ENCODE measurements around the gene CERS4. TPM values are rescaled to one million over a fixed set of nuclear protein-coding genes. Genes with fewer than 3 reads are reported as not detected.
A peak's percentile ranks its signal among the peaks of the same experiment; 100 is the strongest.

Gene CERS4
- total and polyA plus RNA-seq, 2 donors (not counting 3 experiments of a cell fraction or from before 2014, with no cell fraction given): 4.9 to 7.7 TPM

DNA sequence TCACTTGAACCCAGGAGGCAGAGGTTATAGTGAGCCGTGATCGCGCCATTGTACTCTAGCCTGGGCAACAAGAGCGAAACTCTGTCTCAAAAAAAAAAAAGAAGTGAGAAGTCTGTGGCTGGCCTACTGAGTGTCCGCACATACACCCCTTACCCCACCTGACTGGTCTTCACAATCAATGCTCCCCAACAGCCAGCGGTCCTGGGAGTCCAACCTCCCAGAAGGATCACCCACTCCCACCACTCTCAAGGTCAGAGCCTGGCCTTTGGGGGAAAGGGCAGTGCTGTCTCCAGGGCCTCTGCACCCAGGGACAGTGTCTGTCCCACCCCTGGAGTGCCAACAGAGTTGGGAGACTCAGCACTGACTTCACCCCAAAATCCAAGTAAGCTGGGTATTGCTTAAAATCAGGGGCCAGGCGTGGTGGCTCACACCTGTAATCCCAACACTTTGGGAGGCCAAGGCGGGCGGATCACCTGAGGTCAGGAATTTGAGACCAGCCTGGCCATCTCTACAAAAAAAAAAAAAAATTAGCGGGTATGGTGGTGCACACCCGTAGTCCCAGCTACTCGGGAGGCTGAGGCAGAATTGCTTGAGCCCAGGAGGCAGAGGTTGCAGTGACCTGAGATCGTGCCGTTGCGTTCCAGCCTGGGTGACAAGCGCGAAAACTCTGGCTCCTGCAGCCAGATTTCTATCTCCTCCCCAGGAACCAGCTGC, 101.3 kb downstream of the CERS4 start:
- ChIA-PET POLR2A (interaction anchor here (1.0 kb wide), 1 partner anchor 204 kb away, joined by 3 read pairs; the partner anchor contains the start of gene ZNF414), CTCF (no interaction called here)
- BruUV-seq (replicated peaks): no TSS peak
- Histone ChIP-seq H3K79me2 (ENCODE audit: control insufficient read depth, insufficient read depth, low read length) (peaks cover 11% of the 10 kb centered on the region), H2AFZ (ENCODE audit: low read depth, low read length) (no peak overlapping the region), H3K9me1 (replicated peaks; ENCODE audit: control insufficient read depth, extremely low read depth, insufficient read depth, low read length) (no peaks in the 10 kb centered on the region), H3K4me1 (ENCODE audit: control insufficient read depth, extremely low read depth, insufficient read depth, low read length) (peaks cover 19% of the 10 kb centered on the region), H3K4me2 (ENCODE audit: insufficient read depth, low read length) (no peak overlapping the region), H3K27me3 (ENCODE audit: control insufficient read depth in 2 of 2, insufficient read depth in 2 of 2, low read length in 2 of 2) (no peaks in the 10 kb centered on the region), H3K36me3 (ENCODE audit: control insufficient read depth in 2 of 2, extremely low read depth in 1 of 2, insufficient read depth in 2 of 2, low read length in 2 of 2) (no peaks in the 10 kb centered on the region), H3K9me3 (replicated peaks; ENCODE audit: control insufficient read depth, insufficient read depth, low read length) (no peaks in the 10 kb centered on the region), H3K27ac (ENCODE audit: insufficient read depth, low read depth, low read length) (no peak overlapping the region), H4K20me1 (replicated peaks; ENCODE audit: control insufficient read depth, extremely low read depth, insufficient read depth, low read length) (no peaks in the 10 kb centered on the region), H3K9ac (replicated peaks; ENCODE audit: extremely low read depth, insufficient read depth, low read length) (no peak overlapping the region), H3K4me3 (replicated peaks in 1 of 3; ENCODE audit: insufficient read depth in 1 of 3, low read depth in 1 of 3, low read length in 3 of 3) (no peak overlapping the region)
- DNase-seq (ENCODE audit: low read depth, low spot score) (no peak), FAIRE-seq (no peak)
- no peak for TF ChIP-seq JUN (IDR thresholded peaks at IDR 0.05; ENCODE audit: borderline replicate concordance, insufficient read depth, insufficient read length, low read depth)
- no peak for TF ChIP-seq POLR2A (IDR thresholded peaks at IDR 0.05; ENCODE audit: low read depth, low read length)
- intact Hi-C loops (cut with micrococcal nuclease) (loop anchor here (10.0 kb wide), 1 partner anchor 46 kb away; no protein-coding TSS in a partner anchor), dilution Hi-C loops (cut with MboI; ENCODE audit: extremely low pct_ligation_motif_present, low sequenced_read_pairs) (no loop called here)

DNA sequence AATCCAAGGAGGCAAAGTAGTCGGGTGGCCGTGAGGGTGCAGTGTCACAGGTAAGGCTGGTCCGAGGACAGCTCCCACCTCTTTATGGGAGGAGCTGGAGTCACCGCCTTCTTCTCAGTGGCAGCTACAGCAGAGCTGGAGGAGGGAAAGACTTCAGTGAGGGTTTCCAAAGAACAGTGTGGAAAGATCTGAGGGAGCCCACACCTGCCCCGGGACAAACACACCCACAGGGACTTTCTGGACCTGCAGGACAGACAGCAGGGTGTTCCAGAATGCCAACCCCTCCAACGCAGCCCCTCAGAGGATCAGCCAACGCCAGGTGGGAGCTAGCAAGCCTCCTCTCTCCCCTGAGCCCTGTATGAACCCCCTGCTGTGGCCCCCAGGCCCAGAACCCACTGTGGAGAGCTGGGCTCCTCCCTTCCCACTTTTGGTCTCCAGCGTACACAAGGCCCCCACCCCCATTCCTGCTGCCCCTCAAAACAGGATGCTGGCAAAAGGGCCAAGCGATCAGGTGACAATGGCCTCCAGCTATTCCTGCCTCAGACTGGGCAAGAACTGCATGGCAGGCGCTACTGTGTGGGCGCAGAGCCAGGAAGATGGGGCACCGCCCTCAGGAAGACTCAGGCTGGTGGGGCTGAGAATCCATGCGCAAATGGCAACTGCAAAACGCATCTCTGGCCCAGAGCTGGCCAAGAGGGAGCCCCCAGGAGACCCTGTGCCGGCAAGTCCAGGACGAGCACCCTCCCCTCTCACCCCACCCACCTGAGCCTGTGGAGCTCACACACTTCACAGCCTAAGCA, 102.5 kb downstream of the CERS4 start:
- POLR2A ChIA-PET: interaction anchor here (1.0 kb wide), 1 partner anchor 202 kb away, joined by 3 read pairs; the partner anchor contains the start of gene ZNF414

More for the DNA sequence above, 102.5 kb downstream of the CERS4 start:
- BruUV-seq (replicated peaks): no TSS peak
- intact Hi-C loops (cut with micrococcal nuclease) (loop anchor here (10.0 kb wide), 1 partner anchor 47 kb away; no protein-coding TSS in a partner anchor), dilution Hi-C loops (cut with MboI; ENCODE audit: extremely low pct_ligation_motif_present, low sequenced_read_pairs) (no loop called here)
- Histone ChIP-seq H3K79me2 (ENCODE audit: control insufficient read depth, insufficient read depth, low read length) (peaks cover 8% of the 10 kb centered on the region), H3K36me3 (ENCODE audit: control insufficient read depth in 2 of 2, extremely low read depth in 1 of 2, insufficient read depth in 2 of 2, low read length in 2 of 2) (peaks cover 0 to 3% of the 10 kb centered on the region in 2 experiments), H3K4me2 (ENCODE audit: insufficient read depth, low read length) (no peak overlapping the region), H3K4me3 (replicated peaks in 1 of 3; ENCODE audit: insufficient read depth in 1 of 3, low read depth in 1 of 3, low read length in 3 of 3) (no peak overlapping the region), H2AFZ (ENCODE audit: low read depth, low read length) (no peak overlapping the region), H3K27ac (ENCODE audit: insufficient read depth, low read depth, low read length) (no peak overlapping the region), H3K4me1 (ENCODE audit: control insufficient read depth, extremely low read depth, insufficient read depth, low read length) (peaks cover 16% of the 10 kb centered on the region), H4K20me1 (replicated peaks; ENCODE audit: control insufficient read depth, extremely low read depth, insufficient read depth, low read length) (no peaks in the 10 kb centered on the region), H3K27me3 (ENCODE audit: control insufficient read depth in 2 of 2, insufficient read depth in 2 of 2, low read length in 2 of 2) (no peaks in the 10 kb centered on the region), H3K9me3 (replicated peaks; ENCODE audit: control insufficient read depth, insufficient read depth, low read length) (no peaks in the 10 kb centered on the region), H3K9ac (replicated peaks; ENCODE audit: extremely low read depth, insufficient read depth, low read length) (no peak overlapping the region), H3K9me1 (replicated peaks; ENCODE audit: control insufficient read depth, extremely low read depth, insufficient read depth, low read length) (no peaks in the 10 kb centered on the region)
- DNase-seq (ENCODE audit: low read depth, low spot score) (peak; percentile 47), FAIRE-seq (peak; percentile 60)
- CTCF ChIA-PET: interaction anchor here (1.3 kb wide), 1 partner anchor 23 kb away, joined by 3 read pairs; no protein-coding TSS in a partner anchor
- TF ChIP-seq POLR2A (IDR thresholded peaks at IDR 0.05; ENCODE audit: low read depth, low read length): no peak
- no peak for TF ChIP-seq GATA2 (IDR thresholded peaks at IDR 0.05; ENCODE audit: insufficient read depth, insufficient read length, low read depth, low read length)
- TF ChIP-seq, protein P1, sequence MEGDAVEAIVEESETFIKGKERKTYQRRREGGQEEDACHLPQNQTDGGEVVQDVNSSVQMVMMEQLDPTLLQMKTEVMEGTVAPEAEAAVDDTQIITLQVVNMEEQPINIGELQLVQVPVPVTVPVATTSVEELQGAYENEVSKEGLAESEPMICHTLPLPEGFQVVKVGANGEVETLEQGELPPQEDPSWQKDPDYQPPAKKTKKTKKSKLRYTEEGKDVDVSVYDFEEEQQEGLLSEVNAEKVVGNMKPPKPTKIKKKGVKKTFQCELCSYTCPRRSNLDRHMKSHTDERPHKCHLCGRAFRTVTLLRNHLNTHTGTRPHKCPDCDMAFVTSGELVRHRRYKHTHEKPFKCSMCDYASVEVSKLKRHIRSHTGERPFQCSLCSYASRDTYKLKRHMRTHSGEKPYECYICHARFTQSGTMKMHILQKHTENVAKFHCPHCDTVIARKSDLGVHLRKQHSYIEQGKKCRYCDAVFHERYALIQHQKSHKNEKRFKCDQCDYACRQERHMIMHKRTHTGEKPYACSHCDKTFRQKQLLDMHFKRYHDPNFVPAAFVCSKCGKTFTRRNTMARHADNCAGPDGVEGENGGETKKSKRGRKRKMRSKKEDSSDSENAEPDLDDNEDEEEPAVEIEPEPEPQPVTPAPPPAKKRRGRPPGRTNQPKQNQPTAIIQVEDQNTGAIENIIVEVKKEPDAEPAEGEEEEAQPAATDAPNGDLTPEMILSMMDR (IDR thresholded peaks at IDR 0.05; ENCODE audit: extremely low read depth in 1 of 2, insufficient read depth in 1 of 2, low read depth in 1 of 2, low read length in 2 of 2): no peak
- TF ChIP-seq POLR2AphosphoS5 (IDR thresholded peaks at IDR 0.05; ENCODE audit: insufficient read depth, low read depth, low read length): no peak
- no peak for TF ChIP-seq JUN (IDR thresholded peaks at IDR 0.05; ENCODE audit: borderline replicate concordance, insufficient read depth, insufficient read length, low read depth)
- no peak for TF ChIP-seq MYC (IDR thresholded peaks at IDR 0.05; ENCODE audit: low read depth, low read length)
- TF ChIP-seq, protein P2, sequence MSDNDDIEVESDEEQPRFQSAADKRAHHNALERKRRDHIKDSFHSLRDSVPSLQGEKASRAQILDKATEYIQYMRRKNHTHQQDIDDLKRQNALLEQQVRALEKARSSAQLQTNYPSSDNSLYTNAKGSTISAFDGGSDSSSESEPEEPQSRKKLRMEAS (IDR thresholded peaks at IDR 0.05; ENCODE audit: insufficient read depth, insufficient read length): no peak
- no peak for TF ChIP-seq FOS (IDR thresholded peaks at IDR 0.05; ENCODE audit: borderline replicate concordance, insufficient read depth, low read length)
- TF ChIP-seq EZH2 (IDR thresholded peaks at IDR 0.05; ENCODE audit: borderline replicate concordance, low read depth, low read length, severe bottlenecking): no peak
